ENCODE measurements around the gene HCLS1. TPM values are rescaled to one million over a fixed set of nuclear protein-coding genes. Genes with fewer than 3 reads are reported as not detected.
"Not testable (repeated sequence)": the region's sequence is repeated elsewhere in the genome, so short reads cannot be mapped to it uniquely, and the experiment has no call there.

HCLS1 gene
- total RNA-seq, 2 donors from 2014 or later = 14.6 to 27.0 TPM

- no peak for DNase-seq (ENCODE audit: low spot score)
- Histone ChIP-seq H3K36me3 (no peaks in the 10 kb centered on the region), H3K4me1 (replicated peaks) (no peaks in the 10 kb centered on the region), H3K27ac (no peak overlapping the region), H3K9me3 (no peaks in the 10 kb centered on the region), H3K27me3 (replicated peaks; ENCODE audit: insufficient read depth) (no peaks in the 10 kb centered on the region), H3K4me3 (no peak overlapping the region)
- WGBS = 57% methylated on average over 4 of the region's 4 CpGs
- intact Hi-C loops (cut with DNase I) = no loop called here
- TF ChIP-seq POLR2A (IDR thresholded peaks at IDR 0.05) (no peak), POLR2AphosphoS5 (IDR thresholded peaks at IDR 0.05) (no peak), CTCF (IDR thresholded peaks at IDR 0.05) (no peak)
These were observed 64.8 kb downstream of the HCLS1 start for GRCh38 chr3:121595765-121596406.

GRCh38 chr3:121594850-121595249, 65.9 kb downstream of the HCLS1 start:
- Histone ChIP-seq H3K27ac (no peak overlapping the region), H3K9me3 (no peaks in the 10 kb centered on the region), H3K4me3 (no peak overlapping the region), H3K36me3 (no peaks in the 10 kb centered on the region), H3K4me1 (replicated peaks) (no peaks in the 10 kb centered on the region), H3K27me3 (replicated peaks; ENCODE audit: insufficient read depth) (no peaks in the 10 kb centered on the region)
- DNase-seq (ENCODE audit: low spot score) = no peak
- WGBS = 89% methylated on average over 2 of the region's 2 CpGs
- intact Hi-C loops (cut with DNase I) = loop anchor here (5.0 kb wide), 1 partner anchor 48 kb away; the partner anchor contains the start of gene POLQ
- no peak for TF ChIP-seq CTCF (IDR thresholded peaks at IDR 0.05)
- no peak for TF ChIP-seq POLR2AphosphoS5 (IDR thresholded peaks at IDR 0.05)

GRCh38 chr3:121593806-121594205, 66.9 kb downstream of the HCLS1 start:
- not testable (repeated sequence) for H3K9me3 ChIP-seq; H3K27ac ChIP-seq; H3K27me3 ChIP-seq (replicated peaks; ENCODE audit: insufficient read depth); H3K4me1 ChIP-seq (replicated peaks); H3K36me3 ChIP-seq; H3K4me3 ChIP-seq; DNase-seq (ENCODE audit: low spot score)
- intact Hi-C loops (cut with DNase I) = loop anchor here (5.0 kb wide), 1 partner anchor 47 kb away; the partner anchor contains the start of gene POLQ
- 95% methylated on average over 4 of the region's 4 CpGs for WGBS

GRCh38 chr3:121592856-121593702, 67.6 kb downstream of the HCLS1 start, which contains the start of gene FBXO40:
Gene FBXO40 (plus strand): TSS chr3:121593379. CDS start chr3:121620576, 27,197 bp downstream.
- H3K4me3 ChIP-seq = no peak within 1 kb of the TSS
- DNase-seq (ENCODE audit: low spot score) = no peak
- H3K4me1 ChIP-seq (replicated peaks) = no peaks in the 10 kb centered on the region
- no peaks in the 10 kb centered on the region for H3K27me3 ChIP-seq (replicated peaks; ENCODE audit: insufficient read depth)
- TF ChIP-seq POLR2A (IDR thresholded peaks at IDR 0.05) = no peak
- no peak for TF ChIP-seq CTCF (IDR thresholded peaks at IDR 0.05)
- no peak for TF ChIP-seq POLR2AphosphoS5 (IDR thresholded peaks at IDR 0.05)
- intact Hi-C loops (cut with DNase I) = loop anchor here (5.0 kb wide), 1 partner anchor 46 kb away; the partner anchor contains the start of gene POLQ
- H3K27ac ChIP-seq = no peak within 1 kb of the TSS
- H3K9me3 ChIP-seq = no peaks in the 10 kb centered on the region
- WGBS = 53% methylated on average over 11 of the region's 11 CpGs
- H3K36me3 ChIP-seq = no peaks in the 10 kb centered on the region

- Histone ChIP-seq H3K27me3 (replicated peaks; ENCODE audit: insufficient read depth) (no peaks in the 10 kb centered on the region), H3K4me1 (replicated peaks) (no peaks in the 10 kb centered on the region), H3K36me3 (no peaks in the 10 kb centered on the region), H3K4me3 (no peak overlapping the region), H3K9me3 (no peaks in the 10 kb centered on the region), H3K27ac (no peak overlapping the region)
- intact Hi-C loops (cut with DNase I) = no loop called here
- WGBS = 70% methylated on average over 1 of the region's 1 CpG
- DNase-seq (ENCODE audit: low spot score) = no peak
- TF ChIP-seq CTCF (IDR thresholded peaks at IDR 0.05) (no peak), POLR2A (IDR thresholded peaks at IDR 0.05) (no peak), POLR2AphosphoS5 (IDR thresholded peaks at IDR 0.05) (no peak)
These were observed 76.3 kb downstream of the HCLS1 start for GRCh38 chr3:121584418-121584817.

Measured in prostate gland (tissue), 2 donors.